IPS DF 19.7 (cell line): ENCODE results near the gene MMP20.
"Not testable (repeated sequence)": the region's sequence is repeated elsewhere in the genome, so short reads cannot be mapped to it uniquely, and the experiment has no call there.

Source experiments
- DNase-seq: peaks from one replicate; pipeline ENCODE4 v3.0.0-alpha.2; 2013; ENCODE audit warnings: low read depth, low spot score

Gene MMP20, protein sequence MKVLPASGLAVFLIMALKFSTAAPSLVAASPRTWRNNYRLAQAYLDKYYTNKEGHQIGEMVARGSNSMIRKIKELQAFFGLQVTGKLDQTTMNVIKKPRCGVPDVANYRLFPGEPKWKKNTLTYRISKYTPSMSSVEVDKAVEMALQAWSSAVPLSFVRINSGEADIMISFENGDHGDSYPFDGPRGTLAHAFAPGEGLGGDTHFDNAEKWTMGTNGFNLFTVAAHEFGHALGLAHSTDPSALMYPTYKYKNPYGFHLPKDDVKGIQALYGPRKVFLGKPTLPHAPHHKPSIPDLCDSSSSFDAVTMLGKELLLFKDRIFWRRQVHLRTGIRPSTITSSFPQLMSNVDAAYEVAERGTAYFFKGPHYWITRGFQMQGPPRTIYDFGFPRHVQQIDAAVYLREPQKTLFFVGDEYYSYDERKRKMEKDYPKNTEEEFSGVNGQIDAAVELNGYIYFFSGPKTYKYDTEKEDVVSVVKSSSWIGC

DNA sequence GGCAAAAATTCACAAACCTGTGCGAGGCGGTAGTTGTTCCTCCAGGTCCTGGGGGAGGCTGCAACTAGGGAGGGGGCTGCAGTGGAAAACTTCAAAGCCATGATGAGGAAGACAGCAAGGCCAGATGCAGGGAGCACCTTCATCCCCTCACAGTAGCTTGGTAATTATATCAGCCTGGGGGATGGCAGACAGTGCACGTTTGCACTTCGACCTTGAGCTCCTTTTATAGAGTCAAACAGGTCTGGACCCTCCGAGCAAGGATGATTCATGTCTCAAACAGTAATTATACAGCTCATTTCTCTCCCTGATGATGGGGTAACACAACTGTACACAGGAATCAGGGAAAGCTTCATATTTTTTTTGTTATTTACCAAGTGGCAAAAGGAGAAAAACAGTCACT is at the start of gene MMP20:
TSS of gene MMP20 (minus strand) at position 156 of the 400 bp plus-strand sequence. CDS start at position 143, 13 bp downstream.
- DNase-seq, result no peak

DNA sequence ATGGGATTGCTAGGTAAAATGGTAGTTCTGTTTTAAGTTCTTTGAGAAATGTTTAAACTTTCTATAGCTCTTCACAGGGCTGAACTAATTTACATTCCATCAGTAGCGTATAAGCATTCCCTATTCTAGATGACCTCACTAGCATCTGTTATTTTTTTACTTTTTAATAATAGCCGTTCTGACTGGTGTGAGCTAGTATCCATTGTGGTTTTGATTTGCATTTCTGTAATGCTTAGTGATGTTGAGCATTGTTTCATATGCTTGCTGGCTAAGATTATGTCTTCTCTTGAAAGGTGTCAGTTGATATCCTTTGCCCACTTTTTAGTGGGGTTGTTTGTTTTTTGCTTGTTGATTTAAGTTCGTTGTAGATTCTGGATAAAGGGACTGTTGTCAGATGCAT is 44.5 kb upstream of the MMP20 start:
- no peak for DNase-seq

DNA sequence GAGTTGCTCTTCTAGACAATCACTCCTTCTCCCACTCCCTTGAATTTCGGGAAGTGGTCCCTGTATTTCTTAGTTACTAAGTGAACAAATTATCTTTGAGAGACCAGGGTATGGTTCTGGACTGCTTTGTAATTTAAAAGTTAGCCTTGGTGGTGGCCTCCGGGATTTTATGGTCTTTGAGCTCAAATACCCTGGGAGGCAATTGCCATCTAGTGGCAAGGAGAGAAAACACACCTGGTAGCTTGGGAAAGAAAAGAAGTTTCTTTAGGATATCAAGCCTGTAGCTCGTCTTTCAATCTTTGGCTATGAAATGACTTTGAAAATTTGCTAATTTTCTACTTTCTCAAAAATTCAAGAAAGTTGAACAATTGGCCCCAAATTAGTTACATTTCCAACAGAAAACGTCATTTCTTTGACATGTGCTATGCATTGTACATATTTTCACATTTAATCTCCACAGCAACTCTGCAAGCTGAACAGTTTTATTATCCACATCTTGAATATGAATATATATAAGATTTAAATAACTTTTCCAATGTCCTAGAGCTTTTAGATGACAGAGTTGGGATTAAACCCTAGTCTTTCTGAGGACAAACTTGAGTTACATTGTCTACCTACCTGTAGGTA is 41.3 kb upstream of the MMP20 start:
- no peak for DNase-seq

DNA sequence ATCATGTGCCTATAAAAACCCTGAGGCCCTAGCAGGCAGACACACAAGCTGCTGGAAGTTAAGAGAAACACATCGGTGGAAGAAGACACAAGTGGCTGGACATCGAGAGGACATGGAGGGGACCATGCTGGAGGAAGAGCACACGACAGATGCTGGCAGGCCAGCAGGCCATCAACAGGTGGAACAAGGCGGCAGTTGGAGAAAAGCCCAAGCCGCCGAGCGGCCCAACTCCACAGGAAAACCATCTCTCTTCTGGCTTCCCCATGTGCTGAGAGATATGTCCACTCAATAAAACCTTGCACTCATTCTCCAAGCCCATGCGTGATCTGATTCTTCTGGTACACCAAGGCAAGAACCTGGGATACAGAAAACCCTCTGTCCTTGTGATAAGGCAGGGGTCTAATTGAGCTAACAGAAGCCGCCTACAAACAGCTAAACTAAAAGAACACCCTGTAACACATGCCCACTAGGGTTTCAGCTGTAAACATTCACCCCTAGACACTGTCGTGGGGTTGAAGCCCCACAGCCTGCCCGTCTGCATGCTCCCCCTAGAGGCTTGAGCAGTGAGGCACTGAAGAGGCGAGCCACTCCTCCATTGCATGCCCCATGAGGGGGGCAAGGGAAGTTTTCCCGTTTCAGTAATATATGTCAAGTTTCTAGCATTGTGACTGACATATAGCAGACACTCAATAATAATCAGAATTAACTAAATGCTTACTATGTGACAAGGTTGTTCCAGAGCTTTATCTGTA is 39.0 kb upstream of the MMP20 start:
- no peak for DNase-seq

DNA sequence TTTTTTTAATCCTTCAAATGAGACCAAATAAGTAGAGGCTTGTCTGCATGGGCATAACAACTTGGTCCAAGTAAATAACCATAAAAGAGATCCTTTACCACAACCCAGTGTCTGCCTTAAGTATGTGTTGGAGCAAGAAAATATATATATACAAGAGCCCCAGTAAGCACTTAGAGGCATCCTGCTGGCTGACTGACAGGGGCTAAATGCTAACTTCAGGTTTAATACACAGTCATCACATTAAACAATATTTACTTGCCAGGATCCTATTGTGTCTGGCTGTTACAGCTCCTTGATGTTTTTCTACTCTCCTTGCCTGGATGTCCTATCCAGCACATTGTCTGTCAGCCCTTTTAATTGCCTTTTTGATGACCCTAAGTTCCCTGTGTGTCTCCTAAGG is 37.5 kb upstream of the MMP20 start:
- no peak for DNase-seq

DNA sequence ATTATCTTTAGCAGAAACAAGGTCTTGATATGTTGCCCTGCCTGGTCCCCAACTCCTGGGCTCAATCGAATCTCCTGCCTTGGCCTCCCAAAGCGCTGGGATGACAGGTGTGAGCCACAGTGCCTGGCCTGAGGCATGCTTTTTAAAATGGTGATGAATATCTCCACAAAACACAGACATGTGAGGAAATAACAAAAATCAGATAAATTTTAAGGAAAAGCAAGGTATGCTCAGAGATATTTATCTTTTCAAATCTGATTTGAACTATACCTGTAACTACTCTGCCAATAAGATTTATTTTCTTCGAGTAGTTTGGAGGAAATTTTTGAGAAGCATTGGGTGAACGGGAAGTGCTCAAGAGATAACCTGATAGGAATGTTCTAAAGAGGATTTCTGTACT is 35.9 kb upstream of the MMP20 start:
- no peak for DNase-seq

DNA sequence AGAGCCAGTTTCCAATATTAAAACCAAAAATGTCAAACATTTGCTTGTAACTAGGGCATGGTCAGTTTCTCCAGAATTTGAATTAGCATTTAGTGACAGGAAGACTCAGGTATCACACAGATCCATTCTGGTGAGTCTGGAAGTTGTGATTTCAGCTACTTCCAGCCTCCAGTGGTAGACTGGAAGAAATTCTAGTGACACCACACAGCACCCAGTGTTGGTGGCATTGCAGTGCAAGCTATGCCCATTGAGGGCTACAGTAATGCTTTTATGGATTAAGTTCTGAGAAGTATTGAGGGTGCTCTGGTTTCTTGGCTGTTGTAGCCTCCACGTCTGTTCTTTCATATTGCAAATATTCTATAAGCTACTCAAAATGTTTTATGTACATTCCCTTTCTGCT is 31.4 kb upstream of the MMP20 start:
- DNase-seq, result no peak

DNA sequence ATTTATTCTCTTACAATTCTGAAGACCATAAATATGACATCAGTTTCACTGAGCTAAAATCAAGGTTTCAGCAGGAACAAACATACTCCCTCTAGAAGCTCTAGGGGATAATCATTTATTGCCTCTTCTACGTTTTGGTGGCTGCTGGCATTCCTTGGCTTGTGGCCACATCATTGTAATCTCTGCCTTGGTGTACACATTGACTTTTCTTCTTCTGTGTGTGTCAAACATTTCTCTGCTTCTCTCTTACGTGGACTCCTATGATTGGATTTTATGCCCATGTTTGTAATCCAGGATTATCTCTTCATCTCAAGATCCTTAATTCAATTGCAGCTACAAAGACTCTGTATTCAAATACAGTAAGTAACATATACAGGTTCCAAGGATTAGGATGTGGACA is 30.4 kb upstream of the MMP20 start:
- no peak for DNase-seq

DNA sequence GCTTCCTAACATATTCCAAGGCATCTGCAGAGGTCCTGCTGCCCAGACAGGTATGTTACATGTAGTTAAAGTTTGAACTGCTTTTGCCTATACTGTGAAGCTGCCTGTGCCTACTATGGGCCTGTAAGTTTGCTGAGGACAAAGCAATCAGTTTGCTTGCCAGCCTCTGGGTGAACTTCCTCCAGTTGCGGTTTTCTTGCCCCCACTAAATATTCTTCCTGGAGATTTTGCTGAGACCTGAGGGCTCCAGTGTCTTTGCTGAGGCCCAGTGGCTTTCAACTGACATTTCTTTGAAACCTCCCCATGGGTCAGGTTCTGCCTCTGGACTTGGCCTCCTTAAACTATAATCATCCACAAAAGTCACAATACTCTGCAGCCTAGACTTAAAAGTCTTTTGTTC is 29.6 kb upstream of the MMP20 start:
- no peak for DNase-seq

DNA sequence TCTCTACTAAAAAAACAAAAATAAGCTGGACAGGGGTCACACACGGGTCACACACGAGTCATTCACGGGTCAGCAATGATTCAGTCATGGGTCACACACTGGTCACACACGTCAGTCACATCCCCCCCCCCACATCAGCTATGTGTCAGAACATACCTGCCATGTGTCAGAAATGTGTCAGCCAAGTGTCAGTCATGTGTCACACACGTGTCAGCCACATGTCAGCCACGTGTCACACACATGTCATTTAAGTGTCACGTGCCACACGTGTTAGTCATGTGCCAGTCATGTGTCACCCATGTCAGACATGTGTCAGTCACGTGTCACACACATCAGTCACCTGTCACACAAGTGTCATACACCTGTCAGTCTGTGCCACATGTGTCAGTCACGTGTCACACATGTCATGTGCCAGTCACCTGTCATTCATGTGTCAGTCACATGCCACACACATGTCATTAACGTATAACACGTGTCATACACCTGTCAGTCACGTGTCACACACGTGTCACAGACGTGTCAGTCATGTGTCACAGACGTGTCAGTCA is 28.7 kb upstream of the MMP20 start:
- DNase-seq, result no peak

DNA sequence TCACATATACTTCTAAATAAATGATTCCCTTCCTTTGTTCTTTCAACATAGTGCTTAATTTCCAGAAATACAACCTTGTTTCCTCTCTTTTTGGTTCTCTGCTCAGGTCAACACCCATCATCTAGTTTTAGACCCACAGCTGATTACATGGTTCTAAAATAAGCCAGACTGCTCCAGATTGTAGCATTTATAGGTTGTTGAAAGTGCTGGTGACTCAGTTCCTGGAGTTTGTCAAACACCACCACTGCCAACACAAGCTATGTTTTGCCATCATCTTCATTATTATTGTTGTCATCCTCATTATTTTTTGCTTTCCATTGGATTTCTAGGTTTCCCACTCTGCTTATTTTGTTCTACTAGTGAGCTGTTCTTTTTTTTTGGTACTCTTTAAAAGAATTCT is 22.3 kb upstream of the MMP20 start:
- no peak for DNase-seq

DNA sequence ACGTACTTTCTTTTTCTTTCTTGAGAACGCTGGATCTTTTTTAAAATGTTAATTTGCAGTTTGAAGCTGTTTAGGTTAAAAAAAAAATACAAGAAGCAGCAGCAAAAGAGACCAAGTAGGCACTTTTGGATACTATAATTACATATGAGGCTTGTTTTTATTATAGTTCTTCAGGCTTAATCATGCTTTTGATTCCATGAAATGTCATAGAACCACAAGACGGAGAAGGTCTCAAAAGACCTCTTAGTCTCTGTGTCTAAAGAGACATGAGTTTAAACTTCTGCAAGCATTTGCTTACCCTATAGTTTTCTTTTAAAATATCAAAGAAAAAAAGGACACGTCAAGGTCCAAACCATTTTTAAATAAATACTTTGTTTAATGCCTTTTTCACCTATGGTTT is 18.8 kb upstream of the MMP20 start:
- no peak for DNase-seq

DNA sequence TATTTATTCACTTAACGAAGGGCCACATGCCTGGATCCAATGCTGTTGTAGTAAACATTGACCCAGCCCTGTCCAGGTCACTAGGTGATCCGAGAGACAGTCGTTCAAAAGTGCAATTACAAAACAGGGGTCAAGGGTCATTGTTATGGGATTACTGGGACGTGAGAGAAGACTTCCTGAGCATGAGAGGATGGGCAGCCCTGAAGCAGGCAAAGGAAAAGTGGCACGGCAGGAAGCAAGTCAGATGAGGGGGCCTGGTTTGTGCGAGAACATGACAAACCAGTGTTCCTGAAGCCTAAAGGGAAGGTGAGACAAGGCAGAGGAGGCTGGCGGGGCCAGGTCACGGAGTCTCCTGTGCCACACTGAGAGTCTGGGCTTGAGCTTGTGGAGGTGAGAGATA is 15.8 kb upstream of the MMP20 start:
- DNase-seq, result no peak

DNA sequence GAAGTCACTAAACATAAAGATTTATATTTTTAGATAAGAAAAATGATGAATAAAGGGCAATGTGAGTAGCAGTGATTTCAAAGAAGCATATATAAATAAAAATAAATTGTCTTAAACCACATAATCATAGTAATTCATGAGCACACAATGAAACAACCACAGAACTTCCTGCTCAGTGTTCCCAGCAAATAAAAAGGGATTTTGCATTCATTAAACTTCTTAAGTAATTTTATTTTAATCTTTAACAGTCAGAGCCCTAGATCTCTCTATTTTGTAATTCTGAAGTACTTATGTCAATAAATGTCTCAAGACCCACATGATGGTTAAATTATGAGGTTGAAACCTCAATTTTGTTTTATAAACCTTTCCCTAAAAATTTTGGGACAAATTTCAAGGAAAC is 14.5 kb upstream of the MMP20 start:
- no peak for DNase-seq

DNA sequence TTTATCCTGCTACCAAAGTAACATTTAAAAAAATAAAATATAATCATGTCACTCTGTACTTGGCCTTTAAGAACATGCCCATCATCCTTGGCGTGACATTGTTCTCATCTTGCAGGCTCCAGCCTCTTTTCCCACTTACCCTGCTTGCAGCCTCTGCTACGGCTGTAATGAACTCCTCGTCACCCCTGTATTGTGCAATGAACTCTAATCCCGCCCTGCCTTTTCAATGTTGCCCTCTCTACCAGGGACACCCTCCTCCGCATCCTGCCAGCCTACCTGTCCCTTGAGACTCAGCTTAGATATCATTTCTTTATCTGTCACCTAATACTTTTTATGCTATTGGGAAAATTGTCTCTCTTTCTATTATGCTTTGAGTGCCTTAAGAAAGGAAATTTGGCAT is 12.6 kb upstream of the MMP20 start:
- no peak for DNase-seq

DNA sequence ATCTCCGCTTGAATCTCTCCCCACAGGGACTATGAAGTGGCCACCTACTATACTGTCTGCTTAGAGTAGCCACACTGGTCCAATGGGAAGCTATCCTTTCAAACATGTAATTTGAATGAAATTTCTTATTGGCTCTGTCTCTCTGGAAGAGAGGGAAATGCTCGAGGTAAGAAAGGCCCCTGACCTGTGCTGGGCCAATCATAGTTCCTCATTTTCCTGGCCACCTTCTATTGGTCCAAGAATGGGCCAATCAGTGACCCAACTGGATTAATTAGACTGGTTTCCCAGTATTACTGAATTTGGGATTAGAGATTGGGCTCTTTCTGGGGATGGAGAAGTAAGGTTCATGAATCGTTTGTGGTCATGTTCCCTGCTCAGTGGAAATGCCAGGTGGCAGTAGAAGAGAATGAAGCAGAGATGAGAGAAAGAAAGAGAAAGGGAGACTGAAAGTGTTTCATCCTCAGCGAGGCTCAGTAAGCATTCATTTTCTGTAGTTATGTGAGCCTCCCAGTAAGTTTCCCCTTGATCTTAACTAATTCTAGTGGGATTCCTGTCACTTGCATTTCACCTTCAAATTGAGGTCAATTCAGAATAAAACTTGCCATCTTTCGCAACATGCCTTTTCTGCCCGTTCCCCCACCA is 8.4 kb upstream of the MMP20 start:
- no peak for DNase-seq

DNA sequence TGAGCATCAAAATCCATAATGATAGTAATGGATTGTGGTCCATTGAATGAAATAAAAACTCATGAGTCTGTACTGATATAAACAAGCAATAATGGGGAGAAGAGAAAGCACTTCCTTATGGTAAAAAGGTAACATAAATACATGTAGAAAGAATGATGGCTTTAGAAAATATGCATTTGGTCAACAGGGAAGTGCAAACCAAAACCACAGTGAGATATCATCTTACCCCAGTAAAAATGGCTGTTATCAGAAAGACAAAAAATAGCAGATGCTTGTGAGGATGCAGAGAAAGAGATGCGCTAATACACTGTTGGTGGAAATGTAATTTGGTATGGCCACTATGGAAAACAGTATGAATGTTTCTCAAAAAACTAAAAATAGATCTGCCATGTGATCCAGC is 6.9 kb upstream of the MMP20 start:
- no peak for DNase-seq

DNA sequence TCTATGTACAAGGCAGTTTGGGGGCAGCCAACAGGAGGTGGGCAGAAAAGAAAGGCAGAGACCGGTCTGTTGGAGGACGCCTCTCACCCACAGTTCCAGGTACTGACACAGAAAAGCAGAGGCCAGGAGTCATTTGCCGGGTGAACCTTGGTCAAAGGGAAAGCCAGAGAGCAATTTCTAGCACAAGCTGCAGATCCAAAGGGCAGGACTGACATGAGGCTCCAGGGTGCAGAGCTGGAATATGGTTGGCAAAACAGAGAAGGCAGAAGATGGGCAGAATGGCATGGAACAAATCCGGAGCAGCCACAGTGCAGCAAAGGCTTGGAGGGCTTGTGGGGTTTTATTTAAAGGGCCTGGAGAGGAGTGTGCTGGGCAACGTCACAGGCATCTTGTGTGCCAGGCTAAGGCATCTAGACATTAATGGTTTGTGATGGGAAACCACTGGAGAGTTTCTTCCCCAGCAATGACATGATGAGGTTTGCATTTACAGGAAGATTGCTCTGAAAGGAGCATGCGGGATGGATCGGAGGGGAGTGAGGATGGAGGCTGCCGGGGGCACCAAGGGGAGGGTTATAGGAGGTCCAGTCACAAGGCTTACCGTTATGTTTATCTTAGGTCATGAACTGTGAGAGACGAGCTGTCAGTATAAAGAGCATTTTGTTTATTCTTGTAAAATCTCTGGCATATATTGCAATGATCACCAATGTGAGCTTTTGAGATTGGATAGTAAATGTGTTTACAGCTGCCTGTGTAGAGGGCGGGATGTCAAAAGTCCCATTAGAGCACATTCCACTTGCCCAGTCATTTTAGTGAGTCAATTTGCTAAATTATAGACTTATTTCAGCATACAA is 5.7 kb upstream of the MMP20 start:
- DNase-seq, result no peak

DNA sequence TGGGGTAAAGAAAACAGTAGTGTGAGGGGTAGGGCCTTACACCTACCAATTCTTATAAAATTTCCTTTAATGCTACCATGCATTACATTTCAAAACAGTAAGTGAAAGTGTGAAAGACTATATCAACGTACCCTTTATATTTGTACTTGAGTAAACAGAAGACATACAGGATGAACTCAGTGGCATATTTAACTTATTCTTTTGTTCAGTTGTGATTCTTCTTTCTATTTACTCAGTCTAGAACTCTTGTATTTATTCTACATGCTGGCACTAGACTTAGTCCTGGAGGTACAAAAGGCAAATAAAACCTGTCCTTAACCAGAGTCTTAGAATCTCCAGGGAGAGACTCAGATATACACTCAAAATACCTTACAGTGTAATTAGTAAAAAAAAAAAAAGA is 4.8 kb upstream of the MMP20 start:
- DNase-seq, result not testable (repeated sequence)

DNA sequence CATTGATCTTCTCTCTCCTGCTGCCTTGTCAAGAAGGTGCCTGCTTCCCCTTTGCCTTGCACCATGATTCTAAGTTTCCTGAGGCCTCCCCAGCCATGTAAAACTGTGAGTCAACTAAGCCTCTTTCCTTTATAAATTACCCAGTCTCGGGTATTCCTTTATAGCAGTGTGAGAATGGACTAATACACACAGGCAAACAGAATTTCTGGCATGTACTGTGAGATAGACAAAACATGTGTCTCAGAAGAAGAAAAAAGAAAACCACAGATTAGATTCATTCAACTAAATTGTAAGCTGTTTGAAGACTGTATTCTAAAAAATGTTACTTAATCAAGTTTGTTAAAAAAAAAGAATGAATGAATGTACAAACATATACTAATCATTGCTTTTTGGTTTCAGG is 1.5 kb upstream of the MMP20 start:
- no peak for DNase-seq

DNA sequence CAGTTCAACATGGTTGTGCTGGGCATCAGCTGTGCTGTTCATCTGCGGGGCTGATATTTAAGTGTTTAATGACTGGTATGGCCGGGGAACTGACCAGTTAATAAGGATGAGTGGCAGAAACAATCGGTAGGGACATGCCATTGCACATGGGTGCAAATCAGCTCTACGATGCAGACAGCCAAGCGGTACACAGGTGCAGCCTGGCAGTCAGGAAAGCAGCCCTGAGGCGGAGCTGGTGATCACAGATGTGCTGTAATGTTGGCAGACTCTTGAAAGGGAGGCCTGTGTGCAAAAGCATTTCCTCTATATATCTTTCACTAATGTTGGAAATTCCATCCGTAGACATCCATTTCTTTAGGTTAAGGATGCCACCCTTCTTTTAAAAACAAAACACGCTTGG is 1.1 kb downstream of the MMP20 start:
- no peak for DNase-seq
